Measurements from ENCODE around the gene SYPL2. TPM values are rescaled to one million over a fixed set of nuclear protein-coding genes. Genes with fewer than 3 reads are reported as not detected.
A peak's percentile ranks its signal among the peaks of the same experiment; 100 is the strongest.

SYPL2 gene
- polyA plus RNA-seq, 2 of the 4 experiments (the other 2 are of a cell fraction): 0.04 to 0.05 TPM

DNA sequence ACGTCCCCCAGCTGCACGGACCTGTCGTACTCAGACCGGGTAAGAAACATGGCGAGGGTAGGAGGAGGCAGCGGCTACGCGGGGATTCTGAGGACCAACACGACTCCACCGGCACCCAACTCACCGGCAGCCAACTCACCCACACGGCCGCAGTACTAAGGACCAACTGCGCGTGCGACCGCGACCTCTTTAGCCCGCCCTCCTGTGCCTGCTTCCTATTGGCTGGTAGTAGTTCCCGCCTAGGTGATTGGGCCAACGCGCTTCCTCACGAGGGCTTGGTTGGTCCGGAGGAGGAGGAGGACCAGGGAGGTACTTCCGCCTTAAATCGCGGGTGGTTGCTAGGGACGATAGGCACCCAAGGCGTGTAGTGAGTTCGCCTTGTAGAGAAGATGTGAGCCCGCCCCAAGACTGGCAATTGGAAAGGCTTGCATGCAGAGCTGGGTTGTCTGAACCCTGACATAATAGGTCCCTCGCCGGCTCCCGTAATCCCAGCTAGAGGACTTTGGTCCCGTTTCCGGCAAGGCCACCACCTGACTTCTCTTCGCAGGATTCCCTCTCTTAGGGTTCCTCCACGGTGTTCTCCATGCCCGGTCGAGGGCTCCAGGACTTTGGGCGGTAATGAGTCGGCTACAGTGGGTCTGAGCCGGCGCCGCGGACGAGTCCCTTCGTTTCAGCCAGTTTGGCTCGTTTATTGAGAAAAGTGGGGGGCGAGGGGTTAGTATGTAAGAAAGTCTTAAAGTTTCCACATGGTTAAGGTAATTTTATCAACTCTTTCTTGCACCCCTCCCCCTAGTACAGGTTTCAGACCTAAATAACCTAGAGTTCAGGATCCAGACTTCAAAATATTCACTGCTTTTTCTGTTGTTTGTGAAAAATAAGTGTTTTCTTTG, 39.8 kb upstream of the SYPL2 start, which contains the start of gene PSMA5 (continued):
- no peak for TF ChIP-seq CHD4 (IDR thresholded peaks at IDR 0.05; ENCODE audit: borderline replicate concordance)
- TF ChIP-seq, protein P1, sequence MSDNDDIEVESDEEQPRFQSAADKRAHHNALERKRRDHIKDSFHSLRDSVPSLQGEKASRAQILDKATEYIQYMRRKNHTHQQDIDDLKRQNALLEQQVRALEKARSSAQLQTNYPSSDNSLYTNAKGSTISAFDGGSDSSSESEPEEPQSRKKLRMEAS (IDR thresholded peaks at IDR 0.05): peak; percentile 68; the same call in 1 of the 2 replicates
- TF ChIP-seq, protein P2, sequence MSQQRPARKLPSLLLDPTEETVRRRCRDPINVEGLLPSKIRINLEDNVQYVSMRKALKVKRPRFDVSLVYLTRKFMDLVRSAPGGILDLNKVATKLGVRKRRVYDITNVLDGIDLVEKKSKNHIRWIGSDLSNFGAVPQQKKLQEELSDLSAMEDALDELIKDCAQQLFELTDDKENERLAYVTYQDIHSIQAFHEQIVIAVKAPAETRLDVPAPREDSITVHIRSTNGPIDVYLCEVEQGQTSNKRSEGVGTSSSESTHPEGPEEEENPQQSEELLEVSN (IDR thresholded peaks at IDR 0.05; ENCODE audit: borderline replicate concordance, low read depth): peak; percentile 87; the same call in 1 of the 2 replicates
- TF ChIP-seq NPAS2 (CRISPR knock-in tag; IDR thresholded peaks at IDR 0.05; ENCODE audit: borderline replicate concordance): no peak
- TF ChIP-seq CHD2 (IDR thresholded peaks at IDR 0.05; ENCODE audit: low read length, partially characterized antibody): no peak
- TF ChIP-seq EHMT2 (IDR thresholded peaks at IDR 0.05; ENCODE audit: low read depth): no peak
- no peak for TF ChIP-seq MAFK (IDR thresholded peaks at IDR 0.05; ENCODE audit: partially characterized antibody)

DNA sequence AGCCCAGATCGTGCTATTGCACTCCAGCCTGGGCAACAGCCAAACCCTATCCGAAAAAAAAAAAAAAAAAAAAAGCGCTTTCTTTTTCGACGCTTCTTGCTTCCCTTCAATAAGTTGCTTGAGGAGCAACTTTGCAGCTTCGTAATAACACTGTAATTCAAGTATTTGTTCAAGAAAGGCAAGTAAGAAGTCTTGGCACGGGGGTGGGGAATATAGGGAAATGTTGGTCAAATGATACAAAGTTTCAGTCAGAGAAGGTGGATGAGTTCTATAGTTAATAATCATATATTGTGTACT, 39.2 kb upstream of the SYPL2 start:
- ChIA-PET POLR2A (no interaction called here), CTCF (interaction anchor here (0.6 to 2.9 kb wide), 2 partner anchors 66 to 551 kb away, joined by 3 to 9 read pairs; no protein-coding TSS in a partner anchor)
- Histone ChIP-seq H3K4me3 (peak overlapping the region; percentile 63), H3K4me1 (peaks cover 23% of the 10 kb centered on the region; the same call in 2 of the 3 replicates), H3K9me3 (no peaks in the 10 kb centered on the region), H3K27ac (peak overlapping the region; percentile 89 to 97), H3K4me2 (peak overlapping the region; percentile 75)
- DNase-seq (ENCODE audit: low read depth in 1 of 2, low spot score in 1 of 2) (no peak), ATAC-seq (no peak), FAIRE-seq (no peak)
- TF ChIP-seq MYC (IDR thresholded peaks at IDR 0.05; ENCODE audit: borderline replicate concordance, low read length): no peak
- TF ChIP-seq RCOR1 (IDR thresholded peaks at IDR 0.05; ENCODE audit: low read depth, low read length): no peak
- TF ChIP-seq POLR2A (IDR thresholded peaks at IDR 0.05; ENCODE audit: low read length): no peak
- TF ChIP-seq NFE2L2 (conservative IDR thresholded peaks at IDR 0.05; ENCODE audit: low read length): no peak
- no peak for TF ChIP-seq RAD21 (conservative IDR thresholded peaks at IDR 0.05 in 1 of 2, IDR thresholded peaks at IDR 0.05 in 1 of 2)
- TF ChIP-seq HOXB5 (CRISPR knock-in tag; IDR thresholded peaks at IDR 0.05): no peak
- TF ChIP-seq, protein P3, sequence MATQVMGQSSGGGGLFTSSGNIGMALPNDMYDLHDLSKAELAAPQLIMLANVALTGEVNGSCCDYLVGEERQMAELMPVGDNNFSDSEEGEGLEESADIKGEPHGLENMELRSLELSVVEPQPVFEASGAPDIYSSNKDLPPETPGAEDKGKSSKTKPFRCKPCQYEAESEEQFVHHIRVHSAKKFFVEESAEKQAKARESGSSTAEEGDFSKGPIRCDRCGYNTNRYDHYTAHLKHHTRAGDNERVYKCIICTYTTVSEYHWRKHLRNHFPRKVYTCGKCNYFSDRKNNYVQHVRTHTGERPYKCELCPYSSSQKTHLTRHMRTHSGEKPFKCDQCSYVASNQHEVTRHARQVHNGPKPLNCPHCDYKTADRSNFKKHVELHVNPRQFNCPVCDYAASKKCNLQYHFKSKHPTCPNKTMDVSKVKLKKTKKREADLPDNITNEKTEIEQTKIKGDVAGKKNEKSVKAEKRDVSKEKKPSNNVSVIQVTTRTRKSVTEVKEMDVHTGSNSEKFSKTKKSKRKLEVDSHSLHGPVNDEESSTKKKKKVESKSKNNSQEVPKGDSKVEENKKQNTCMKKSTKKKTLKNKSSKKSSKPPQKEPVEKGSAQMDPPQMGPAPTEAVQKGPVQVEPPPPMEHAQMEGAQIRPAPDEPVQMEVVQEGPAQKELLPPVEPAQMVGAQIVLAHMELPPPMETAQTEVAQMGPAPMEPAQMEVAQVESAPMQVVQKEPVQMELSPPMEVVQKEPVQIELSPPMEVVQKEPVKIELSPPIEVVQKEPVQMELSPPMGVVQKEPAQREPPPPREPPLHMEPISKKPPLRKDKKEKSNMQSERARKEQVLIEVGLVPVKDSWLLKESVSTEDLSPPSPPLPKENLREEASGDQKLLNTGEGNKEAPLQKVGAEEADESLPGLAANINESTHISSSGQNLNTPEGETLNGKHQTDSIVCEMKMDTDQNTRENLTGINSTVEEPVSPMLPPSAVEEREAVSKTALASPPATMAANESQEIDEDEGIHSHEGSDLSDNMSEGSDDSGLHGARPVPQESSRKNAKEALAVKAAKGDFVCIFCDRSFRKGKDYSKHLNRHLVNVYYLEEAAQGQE (IDR thresholded peaks at IDR 0.05): no peak
- TF ChIP-seq, protein P2 (IDR thresholded peaks at IDR 0.05; ENCODE audit: borderline replicate concordance, low read depth): no peak
- 19% methylated on average over 7 of the region's 7 CpGs for WGBS (ENCODE audit: missing lambda C conversion rate)

DNA sequence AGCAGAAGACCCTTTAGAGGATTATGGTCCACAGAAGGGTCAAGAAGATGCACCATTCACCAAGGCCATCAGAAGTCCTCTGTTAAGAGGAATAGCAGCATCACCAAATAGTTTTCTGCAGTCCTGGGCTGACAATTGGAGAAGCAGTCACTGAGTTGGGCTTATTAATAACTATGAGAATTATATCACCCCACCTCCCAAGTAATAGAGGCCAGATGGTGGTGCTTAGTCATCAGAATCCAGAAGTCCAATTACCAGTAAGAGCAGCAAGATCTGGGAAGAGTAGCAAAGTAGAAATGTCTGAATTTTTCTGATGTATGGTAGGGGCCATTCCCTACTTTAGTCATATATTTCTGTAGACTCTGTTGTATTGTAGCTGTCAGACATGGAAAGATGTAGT, 34.0 kb upstream of the SYPL2 start:
- no peaks in the 10 kb centered on the region for H3K9me3 ChIP-seq
- no peak overlapping the region for H3K27ac ChIP-seq
- no peak overlapping the region for H3K4me2 ChIP-seq
- ChIA-PET POLR2A (no interaction called here), CTCF (no interaction called here)
- FAIRE-seq: no peak
- H3K4me3 ChIP-seq: no peak overlapping the region
- TF ChIP-seq RAD21 (conservative IDR thresholded peaks at IDR 0.05 in 1 of 2, IDR thresholded peaks at IDR 0.05 in 1 of 2): no peak
- no peak for TF ChIP-seq FOSB (CRISPR knock-in tag; IDR thresholded peaks at IDR 0.05)
- TF ChIP-seq HEYL (CRISPR knock-in tag; IDR thresholded peaks at IDR 0.05): no peak
- no peak for TF ChIP-seq EHMT2 (IDR thresholded peaks at IDR 0.05; ENCODE audit: low read depth)
- TF ChIP-seq, protein P4, sequence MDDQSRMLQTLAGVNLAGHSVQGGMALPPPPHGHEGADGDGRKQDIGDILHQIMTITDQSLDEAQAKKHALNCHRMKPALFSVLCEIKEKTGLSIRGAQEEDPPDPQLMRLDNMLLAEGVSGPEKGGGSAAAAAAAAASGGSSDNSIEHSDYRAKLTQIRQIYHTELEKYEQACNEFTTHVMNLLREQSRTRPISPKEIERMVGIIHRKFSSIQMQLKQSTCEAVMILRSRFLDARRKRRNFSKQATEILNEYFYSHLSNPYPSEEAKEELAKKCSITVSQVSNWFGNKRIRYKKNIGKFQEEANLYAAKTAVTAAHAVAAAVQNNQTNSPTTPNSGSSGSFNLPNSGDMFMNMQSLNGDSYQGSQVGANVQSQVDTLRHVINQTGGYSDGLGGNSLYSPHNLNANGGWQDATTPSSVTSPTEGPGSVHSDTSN (IDR thresholded peaks at IDR 0.05): no peak
- TF ChIP-seq NFE2L2 (conservative IDR thresholded peaks at IDR 0.05; ENCODE audit: low read length): no peak
- no peak for TF ChIP-seq POLR2A (IDR thresholded peaks at IDR 0.05; ENCODE audit: low read length)
- TF ChIP-seq RFX5 (IDR thresholded peaks at IDR 0.05): no peak
- TF ChIP-seq FOSL2 (IDR thresholded peaks at IDR 0.05): no peak
- TF ChIP-seq FOSL2 (CRISPR knock-in tag; IDR thresholded peaks at IDR 0.05): no peak
- no peak for TF ChIP-seq CEBPB (IDR thresholded peaks at IDR 0.05)
- no peak for TF ChIP-seq NPAS2 (CRISPR knock-in tag; IDR thresholded peaks at IDR 0.05; ENCODE audit: borderline replicate concordance)
- no peak for TF ChIP-seq ZSCAN20 (CRISPR knock-in tag; IDR thresholded peaks at IDR 0.05)
- no peak for TF ChIP-seq CHD4 (IDR thresholded peaks at IDR 0.05; ENCODE audit: borderline replicate concordance)
- H3K4me1 ChIP-seq: peaks cover 4% of the 10 kb centered on the region; the same call in 1 of the 3 replicates
- DNase-seq (ENCODE audit: low read depth in 1 of 2, low spot score in 1 of 2): no peak
- no peak for ATAC-seq
